GM20000 (cell line): ENCODE data around the gene RPRD1A.
"Not testable (repeated sequence)": the region's sequence is repeated elsewhere in the genome, so short reads cannot be mapped to it uniquely, and the experiment has no call there.

ENCODE experiments used
- DNase-seq: peaks from one replicate; pipeline ENCODE4 v3.0.0; 2012; ENCODE audit warnings: low spot score
- TF ChIP-seq, protein P1 (sequence below): IDR thresholded peaks from 2 replicates; pipeline ENCODE4 v1.5.1; 2012; ENCODE audit warnings: mild to moderate bottlenecking, control low read depth; ENCODE audit errors: extremely low read depth, missing control alignments

The RPRD1A gene

DNA sequence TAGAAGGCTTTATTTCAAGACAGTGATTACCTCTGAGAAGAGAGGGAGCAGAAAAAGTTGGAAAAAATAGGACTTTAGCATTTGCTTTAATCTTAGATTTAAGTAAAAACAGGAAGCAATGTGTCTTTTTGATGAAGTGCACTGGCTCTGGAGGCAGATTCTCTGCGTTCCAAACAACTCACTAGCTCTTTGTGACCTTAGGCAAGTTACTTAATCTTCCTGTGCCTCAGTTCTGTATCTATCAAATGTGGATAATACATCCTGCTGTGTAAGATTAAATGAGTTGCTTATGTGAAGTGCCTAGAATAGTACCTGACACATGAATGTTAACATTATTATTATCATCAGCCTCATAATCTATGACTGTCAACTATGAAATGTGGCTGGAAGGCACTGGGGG lies 42.3 kb downstream of the RPRD1A start:
- DNase-seq, result no peak
- TF ChIP-seq, protein P1, sequence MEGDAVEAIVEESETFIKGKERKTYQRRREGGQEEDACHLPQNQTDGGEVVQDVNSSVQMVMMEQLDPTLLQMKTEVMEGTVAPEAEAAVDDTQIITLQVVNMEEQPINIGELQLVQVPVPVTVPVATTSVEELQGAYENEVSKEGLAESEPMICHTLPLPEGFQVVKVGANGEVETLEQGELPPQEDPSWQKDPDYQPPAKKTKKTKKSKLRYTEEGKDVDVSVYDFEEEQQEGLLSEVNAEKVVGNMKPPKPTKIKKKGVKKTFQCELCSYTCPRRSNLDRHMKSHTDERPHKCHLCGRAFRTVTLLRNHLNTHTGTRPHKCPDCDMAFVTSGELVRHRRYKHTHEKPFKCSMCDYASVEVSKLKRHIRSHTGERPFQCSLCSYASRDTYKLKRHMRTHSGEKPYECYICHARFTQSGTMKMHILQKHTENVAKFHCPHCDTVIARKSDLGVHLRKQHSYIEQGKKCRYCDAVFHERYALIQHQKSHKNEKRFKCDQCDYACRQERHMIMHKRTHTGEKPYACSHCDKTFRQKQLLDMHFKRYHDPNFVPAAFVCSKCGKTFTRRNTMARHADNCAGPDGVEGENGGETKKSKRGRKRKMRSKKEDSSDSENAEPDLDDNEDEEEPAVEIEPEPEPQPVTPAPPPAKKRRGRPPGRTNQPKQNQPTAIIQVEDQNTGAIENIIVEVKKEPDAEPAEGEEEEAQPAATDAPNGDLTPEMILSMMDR, result no peak

DNA sequence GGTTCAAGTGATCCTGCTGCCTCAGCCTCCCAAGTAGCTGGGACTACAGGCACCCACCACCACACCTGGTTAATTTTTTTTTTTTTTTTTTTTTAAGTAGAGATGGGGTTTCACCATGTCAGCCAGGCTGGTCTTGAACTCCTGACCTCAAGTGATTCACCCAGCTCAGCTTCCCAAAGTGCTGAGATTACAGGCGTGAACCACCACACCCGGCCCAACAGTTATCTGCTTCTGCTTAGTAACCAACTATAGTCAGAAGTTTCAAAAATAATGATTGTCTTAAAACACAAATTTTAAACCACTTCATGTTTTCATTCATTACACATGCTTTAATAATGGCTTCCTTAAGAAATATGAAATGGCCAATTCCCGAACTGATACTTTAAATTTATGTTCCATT lies 43.1 kb downstream of the RPRD1A start:
- not testable (repeated sequence) for DNase-seq

DNA sequence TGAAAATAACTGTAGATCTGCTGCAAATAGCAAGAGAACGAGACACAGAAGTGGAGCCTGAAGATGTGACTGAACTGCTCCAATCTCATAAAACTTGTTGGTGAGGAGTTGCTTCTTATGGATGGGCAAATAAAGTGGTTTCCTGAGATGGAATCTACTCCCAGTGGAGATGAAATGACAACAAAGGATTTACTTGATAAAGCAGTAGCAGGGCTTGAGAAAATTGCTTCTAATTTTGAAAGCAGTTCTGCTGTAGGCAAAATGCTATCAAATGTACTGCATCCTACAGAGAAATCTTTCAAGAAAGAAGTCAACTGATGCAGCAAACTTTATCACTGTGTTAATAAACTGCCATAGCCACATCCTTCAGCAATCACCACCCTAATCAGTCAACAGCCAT lies 44.0 kb downstream of the RPRD1A start:
- no peak for DNase-seq
- TF ChIP-seq, protein P1, result no peak

GRCh38 chr18:36020174-36020711 lies 47.1 kb downstream of the RPRD1A start:
- TF ChIP-seq, protein P1, result no peak
- no peak for DNase-seq

DNA sequence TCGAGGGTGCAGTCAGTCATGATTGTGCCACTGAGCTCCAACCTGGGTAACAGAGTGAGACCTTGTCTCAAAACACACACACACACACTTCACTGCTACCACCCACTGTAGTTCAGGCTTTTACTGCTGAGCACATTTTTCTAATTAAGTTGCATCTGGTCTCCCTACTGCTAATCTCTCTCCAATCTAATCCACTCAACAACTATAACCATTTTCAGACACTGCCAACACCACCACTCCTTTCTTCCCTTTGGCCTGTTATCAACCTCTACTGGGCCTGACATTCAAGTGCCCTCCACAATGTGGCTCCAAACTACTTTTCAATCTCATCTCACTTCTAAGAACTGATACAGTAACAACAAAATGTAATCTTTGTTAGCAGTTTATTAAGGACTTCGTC lies 50.1 kb downstream of the RPRD1A start:
- no peak for DNase-seq

GRCh38 chr18:36015629-36016028 lies 51.7 kb downstream of the RPRD1A start:
- DNase-seq, result peak; percentile 42
- TF ChIP-seq, protein P1, result no peak

More for the DNA sequence above, 50.1 kb downstream of the RPRD1A start:
- TF ChIP-seq, protein P1, result no peak

GRCh38 chr18:36012891-36013290 lies 54.5 kb downstream of the RPRD1A start:
- DNase-seq, result no peak
- TF ChIP-seq, protein P1, result no peak

GRCh38 chr18:36009214-36009613 lies 58.1 kb downstream of the RPRD1A start:
- DNase-seq, result no peak
- TF ChIP-seq, protein P1, result no peak
